ENCODE measurements around the gene WDR86. TPM values are rescaled to one million over a fixed set of nuclear protein-coding genes. Genes with fewer than 3 reads are reported as not detected.

The WDR86 gene
- total and polyA plus RNA-seq, 2 of the 8 experiments (the other 6 are each of a cell fraction or from before 2014, with no cell fraction given): 12.7 to 15.8 TPM

DNA sequence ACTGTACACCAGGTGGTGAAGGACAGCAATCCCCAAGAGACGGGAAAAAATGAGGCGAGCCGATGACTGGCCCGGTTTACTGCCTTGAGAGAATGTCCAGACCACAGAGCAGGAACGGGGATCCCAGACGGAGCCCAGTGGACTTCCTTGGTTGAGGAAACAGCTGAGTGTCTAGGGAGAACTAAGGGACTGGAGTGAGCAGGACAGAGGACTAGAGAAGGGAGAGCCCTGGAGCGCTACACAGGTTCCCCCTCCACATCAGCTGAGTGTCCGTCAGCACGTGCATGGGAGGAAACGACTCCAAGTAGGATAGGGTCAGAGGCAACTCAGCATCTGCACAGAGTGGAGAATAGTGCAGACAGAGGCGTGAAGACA is 7.1 kb upstream of the WDR86 start:
- 77% methylated on average over 11 of the region's 11 CpGs; no CpG with 5 or more reads in 1 of the 2 experiments for WGBS, 2 experiments (ENCODE audit: extremely low coverage in 1 of 2, insufficient coverage in 1 of 2, insufficient read length in 1 of 2, insufficient replicate concordance in 2 of 2, low coverage in 1 of 2, low lambda C conversion rate in 2 of 2, missing lambda C conversion rate in 1 of 2)
- H3K23me2 ChIP-seq (ENCODE audit: low read depth, low read length): no peaks in the 10 kb centered on the region
- H3K4me3 ChIP-seq (ENCODE audit: extremely low read depth in 1 of 4, insufficient read depth in 2 of 4, low read depth in 3 of 4, low read length in 4 of 4): no peak overlapping the region
- H4K5ac ChIP-seq (ENCODE audit: insufficient read length, low read depth, low read length): no peak overlapping the region
- no peak overlapping the region for H3K56ac ChIP-seq (replicated peaks; ENCODE audit: insufficient read length, low read depth, low read length)
- peaks cover 4 to 7% of the 10 kb centered on the region in 2 experiments; a peak in 2 of 4 replicates for H3K9me3 ChIP-seq (ENCODE audit: insufficient read depth in 2 of 2, low read depth in 1 of 2, low read length in 1 of 2)
- no peak overlapping the region for H2AFZ ChIP-seq (ENCODE audit: low read length)
- H3K27ac ChIP-seq (ENCODE audit: low read depth, low read length): no peak overlapping the region
- H2BK15ac ChIP-seq (ENCODE audit: low read length): no peak overlapping the region
- H4K91ac ChIP-seq (replicated peaks; ENCODE audit: insufficient read length, low read length): no peak overlapping the region
- no peak overlapping the region for H3K23ac ChIP-seq (ENCODE audit: insufficient read length)
- no peak overlapping the region for H3K4ac ChIP-seq (replicated peaks; ENCODE audit: insufficient read length, low read depth, low read length)
- DNase-seq (ENCODE audit: low read depth in 1 of 2, low spot score in 2 of 2) (no peak), FAIRE-seq (no peak)
- CTCF ChIA-PET (ENCODE audit: partially characterized antibody): interaction anchor here (1.2 to 1.9 kb wide), 5 partner anchors 9 to 173 kb away, joined by 4 to 6 read pairs (median 5); no protein-coding TSS in a partner anchor
- H2BK5ac ChIP-seq (ENCODE audit: low read depth, low read length): no peak overlapping the region
- no peak overlapping the region for H3K9ac ChIP-seq (replicated peaks in 1 of 4; ENCODE audit: extremely low read depth in 1 of 4, low read depth in 3 of 4, low read length in 3 of 4)
- no peak overlapping the region for H2BK20ac ChIP-seq (ENCODE audit: low read length)
- no peak overlapping the region for H2BK120ac ChIP-seq (replicated peaks; ENCODE audit: low read depth, low read length)
- H3K36me3 ChIP-seq (ENCODE audit: control insufficient read depth in 2 of 4, insufficient read depth in 4 of 4, low read length in 3 of 4): no peaks in the 10 kb centered on the region
- no peak overlapping the region for H3K18ac ChIP-seq (ENCODE audit: extremely low read depth, low read length)
- H3K79me1 ChIP-seq (ENCODE audit: low read depth, low read length): no peaks in the 10 kb centered on the region
- POLR2A ChIA-PET (ENCODE audit: partially characterized antibody): interaction anchor here (1.2 to 1.7 kb wide), 4 partner anchors 10 to 31 kb away, joined by 3 to 5 read pairs (median 4); no protein-coding TSS in a partner anchor
- no peak overlapping the region for H2AK5ac ChIP-seq (ENCODE audit: low read depth, low read length)
- no peaks in the 10 kb centered on the region for H4K20me1 ChIP-seq (replicated peaks in 1 of 2; ENCODE audit: control insufficient read depth in 1 of 2, insufficient read depth in 2 of 2, low read length in 2 of 2)
- H3K4me1 ChIP-seq (replicated peaks in 1 of 4; ENCODE audit: control insufficient read depth in 3 of 4, insufficient read depth in 4 of 4, low read length in 3 of 4): peaks cover 0 to 6% (median 0%) of the 10 kb centered on the region in 4 experiments; a peak in 1 of 7 replicates
- no peaks in the 10 kb centered on the region for H3K79me2 ChIP-seq (ENCODE audit: control insufficient read depth in 1 of 2, insufficient read depth in 2 of 2, low read length in 2 of 2)
- H2BK12ac ChIP-seq (ENCODE audit: low read depth, low read length): no peak overlapping the region
- no peak overlapping the region for H3K14ac ChIP-seq (ENCODE audit: insufficient read length)
- H3K4me2 ChIP-seq (ENCODE audit: insufficient read depth in 1 of 2, low read depth in 2 of 2, low read length in 2 of 2): no peak overlapping the region
- no peak overlapping the region for H4K8ac ChIP-seq (ENCODE audit: extremely low read depth, insufficient read depth, low read length)
- TF ChIP-seq CBX5 (IDR thresholded peaks at IDR 0.05; ENCODE audit: low read depth, low read length) (no peak), SP4 (IDR thresholded peaks at IDR 0.05; ENCODE audit: low read length) (no peak), SIN3A (conservative IDR thresholded peaks at IDR 0.05 in 1 of 2, IDR thresholded peaks at IDR 0.05 in 1 of 2; ENCODE audit: low read depth in 1 of 2, low read length in 2 of 2) (no peak), HDAC2 (IDR thresholded peaks at IDR 0.05; ENCODE audit: borderline replicate concordance in 1 of 2, low read depth in 2 of 2, low read length in 2 of 2) (no peak), NRF1 (IDR thresholded peaks at IDR 0.05; ENCODE audit: low read depth, low read length) (no peak), CREB1 (IDR thresholded peaks at IDR 0.05) (no peak), TAF7 (optimal IDR thresholded peaks at IDR 0.05; ENCODE audit: borderline replicate concordance, low read depth, low read length) (no peak), SIRT6 (IDR thresholded peaks at IDR 0.05; ENCODE audit: low read length) (no peak)
- H3K27me3 ChIP-seq (replicated peaks in 1 of 4; ENCODE audit: control insufficient read depth in 3 of 4, extremely low read depth in 1 of 4, insufficient read depth in 3 of 4, low read length in 3 of 4): peaks cover 0 to 19% (median 12%) of the 10 kb centered on the region in 4 experiments; a peak in 6 of 7 replicates
